BJ (cell line): ENCODE data around the gene CRIM1. TPM values are rescaled to one million over a fixed set of nuclear protein-coding genes. Genes with fewer than 3 reads are reported as not detected.

ENCODE experiments used
- CTCF ChIA-PET: fragments of 350-600 bp; formaldehyde crosslinking; extraction: SDS; loops from one replicate; lab custom pipeline; 2021; ENCODE audit warnings: antibody characterized with exemption, inconsistent platforms; lab: Yijun Ruan, JAX
- POLR2A ChIA-PET: fragments of 300-600 bp; sonication (Branson Sonifier 250); formaldehyde crosslinking; extraction: SDS; loops from one replicate; lab custom pipeline; 2021; ENCODE audit warnings: antibody characterized with exemption; lab: Charles Lee
- DNase-seq: peaks from one replicate; pipeline ENCODE4 v3.0.0-alpha.2; 2011; ENCODE audit warnings: low read depth
- H3K27me3 ChIP-seq: 2 replicates; pipeline ENCODE4 v1.6.0; 2011; ENCODE audit warnings: low read length; ENCODE audit not compliant: control insufficient read depth, insufficient read depth
- H3K36me3 ChIP-seq: 2 replicates; pipeline ENCODE4 v1.5.1; 2011; ENCODE audit warnings: low read length; ENCODE audit not compliant: control insufficient read depth, insufficient read depth
- H3K4me3 ChIP-seq: 2 replicates; pipeline ENCODE4 v1.5.1; 2011; ENCODE audit warnings: low read depth, mild to moderate bottlenecking, control low read depth, low read length
- polyA plus RNA-seq: library from polyadenylated mRNA; depleted of rRNA; stranded (reverse); fragments of >200 nt; gene quantifications from 2 replicates; pipeline ENCODE4 v1.2.3, GENCODE V29; 2011
- TF ChIP-seq, protein P1 (sequence below): IDR thresholded peaks from 2 replicates; pipeline ENCODE4 v1.5.1; 2011; ENCODE audit warnings: low read depth, mild to moderate bottlenecking, control low read depth, inconsistent platforms, low read length, moderate library complexity; ENCODE audit not compliant: insufficient read depth

Gene CRIM1
- polyA plus RNA-seq, 1 experiment = 729 TPM

DNA sequence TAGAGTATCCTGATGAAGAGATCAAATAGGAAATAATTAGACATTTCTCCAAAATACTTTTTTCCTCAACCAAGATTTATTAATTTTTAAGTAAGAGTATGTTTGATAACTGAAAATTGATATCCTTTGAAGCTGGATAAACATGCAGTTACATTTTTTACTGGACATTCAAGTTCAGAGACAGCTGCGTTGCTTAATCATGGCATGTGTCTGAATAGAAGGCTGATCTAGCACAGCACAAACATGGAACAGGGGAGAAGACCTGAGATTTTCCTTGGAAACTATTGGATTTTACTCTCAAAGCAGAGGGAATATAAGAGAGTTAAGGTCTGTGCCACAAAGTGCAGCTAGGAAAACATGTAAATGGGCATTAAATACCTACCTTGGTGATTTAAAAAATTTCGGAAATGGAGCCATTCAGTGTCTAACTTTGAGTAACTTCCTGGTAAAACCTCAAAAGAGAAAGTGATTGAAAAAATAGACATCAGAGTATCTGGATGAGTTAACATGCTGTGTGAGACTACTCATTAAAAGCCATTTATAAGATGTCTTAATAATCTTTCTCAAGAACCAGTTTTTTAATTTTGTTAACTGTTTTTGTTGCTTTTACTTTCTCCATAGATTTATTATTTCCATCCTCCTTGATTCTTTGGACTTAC, 31.8 kb downstream of the CRIM1 start:
- no peak overlapping the region for H3K4me3 ChIP-seq
- H3K27me3 ChIP-seq = no peaks in the 10 kb centered on the region
- CTCF ChIA-PET = interaction anchor here (0.6 to 1.3 kb wide), 4 partner anchors 9 to 314 kb away, joined by 3 to 4 read pairs (median 4); no protein-coding TSS in a partner anchor
- POLR2A ChIA-PET = no interaction called here
- TF ChIP-seq, protein P1, sequence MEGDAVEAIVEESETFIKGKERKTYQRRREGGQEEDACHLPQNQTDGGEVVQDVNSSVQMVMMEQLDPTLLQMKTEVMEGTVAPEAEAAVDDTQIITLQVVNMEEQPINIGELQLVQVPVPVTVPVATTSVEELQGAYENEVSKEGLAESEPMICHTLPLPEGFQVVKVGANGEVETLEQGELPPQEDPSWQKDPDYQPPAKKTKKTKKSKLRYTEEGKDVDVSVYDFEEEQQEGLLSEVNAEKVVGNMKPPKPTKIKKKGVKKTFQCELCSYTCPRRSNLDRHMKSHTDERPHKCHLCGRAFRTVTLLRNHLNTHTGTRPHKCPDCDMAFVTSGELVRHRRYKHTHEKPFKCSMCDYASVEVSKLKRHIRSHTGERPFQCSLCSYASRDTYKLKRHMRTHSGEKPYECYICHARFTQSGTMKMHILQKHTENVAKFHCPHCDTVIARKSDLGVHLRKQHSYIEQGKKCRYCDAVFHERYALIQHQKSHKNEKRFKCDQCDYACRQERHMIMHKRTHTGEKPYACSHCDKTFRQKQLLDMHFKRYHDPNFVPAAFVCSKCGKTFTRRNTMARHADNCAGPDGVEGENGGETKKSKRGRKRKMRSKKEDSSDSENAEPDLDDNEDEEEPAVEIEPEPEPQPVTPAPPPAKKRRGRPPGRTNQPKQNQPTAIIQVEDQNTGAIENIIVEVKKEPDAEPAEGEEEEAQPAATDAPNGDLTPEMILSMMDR = no peak
- no peak for DNase-seq
- peaks cover 7% of the 10 kb centered on the region for H3K36me3 ChIP-seq

DNA sequence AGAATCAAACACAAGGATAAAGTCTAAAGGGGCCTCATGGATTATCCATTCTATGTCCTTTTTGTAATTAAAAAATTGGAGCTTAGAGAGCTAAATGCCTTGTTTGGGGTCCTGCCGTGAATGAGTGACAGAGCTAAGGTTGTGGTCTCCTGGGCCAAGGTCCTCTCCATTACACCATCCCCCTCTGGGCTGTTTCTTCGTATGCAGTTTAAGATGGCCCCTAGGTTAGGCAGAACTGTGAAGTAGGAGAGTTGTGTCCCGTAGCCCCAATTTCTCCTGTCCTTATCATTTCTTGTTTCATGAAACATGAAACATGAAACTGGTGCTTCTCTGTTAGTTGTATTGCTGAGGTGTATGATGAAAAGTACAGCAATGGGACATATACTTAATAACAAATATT, 32.9 kb downstream of the CRIM1 start:
- POLR2A ChIA-PET = no interaction called here

DNA sequence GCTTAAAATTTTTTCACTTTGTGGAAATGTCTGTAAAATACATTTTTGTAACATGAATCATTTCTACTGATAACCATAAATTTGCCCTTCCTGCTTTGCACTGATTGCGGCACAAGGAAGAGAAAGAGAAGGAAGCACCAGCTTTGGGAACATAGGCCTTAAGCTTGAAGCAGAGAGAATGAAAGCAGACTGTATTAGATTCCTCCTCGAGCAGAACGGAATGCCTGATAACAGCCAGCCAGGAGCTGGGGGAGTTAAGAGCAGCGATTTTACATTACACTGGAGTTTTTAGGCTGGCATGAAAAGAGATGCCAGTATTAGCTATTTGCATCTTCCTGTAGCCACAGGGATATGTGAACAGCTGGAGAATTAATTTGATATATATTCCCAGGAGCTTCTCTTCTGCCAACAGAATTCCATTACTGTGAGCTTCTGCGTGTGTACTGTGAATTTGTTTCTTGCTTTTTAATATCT, 33.5 kb downstream of the CRIM1 start:
- no peaks in the 10 kb centered on the region for H3K27me3 ChIP-seq
- H3K4me3 ChIP-seq = no peak overlapping the region
- DNase-seq = no peak
- TF ChIP-seq, protein P1 = no peak
- peaks cover 5% of the 10 kb centered on the region for H3K36me3 ChIP-seq
- ChIA-PET CTCF (interaction anchor here (0.8 to 1.4 kb wide), 3 partner anchors 13 to 37 kb away, joined by 3 to 5 read pairs (median 3); no protein-coding TSS in a partner anchor), POLR2A (no interaction called here)

More for the DNA sequence above, 32.9 kb downstream of the CRIM1 start:
- Histone ChIP-seq H3K27me3 (no peaks in the 10 kb centered on the region), H3K36me3 (peaks cover 5% of the 10 kb centered on the region), H3K4me3 (no peak overlapping the region)
- no peak for DNase-seq
- CTCF ChIA-PET = interaction anchor here (1.2 to 1.4 kb wide), 3 partner anchors 12 to 36 kb away, joined by 3 to 5 read pairs (median 4); no protein-coding TSS in a partner anchor
- TF ChIP-seq, protein P1 = no peak

DNA sequence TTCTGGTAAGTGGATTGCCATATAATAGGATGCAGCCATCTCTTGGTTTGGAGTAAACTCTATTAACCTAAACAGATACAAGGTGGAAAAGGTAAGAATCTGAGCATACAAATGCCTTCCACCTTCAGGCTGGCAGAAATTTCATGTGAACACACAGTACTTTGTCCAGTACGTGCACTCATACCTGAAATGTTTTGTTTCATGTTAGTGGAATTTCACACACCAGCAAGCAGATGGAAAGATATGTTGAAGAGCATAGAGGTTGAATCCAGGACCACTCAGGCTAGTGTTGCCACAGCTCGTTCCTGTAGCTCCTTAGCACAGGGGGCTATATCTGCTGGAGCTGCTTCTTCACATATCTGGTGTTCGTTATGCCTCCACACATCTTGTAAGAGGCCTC, 34.0 kb downstream of the CRIM1 start:
- no peaks in the 10 kb centered on the region for H3K27me3 ChIP-seq
- ChIA-PET CTCF (interaction anchor here (0.8 to 1.4 kb wide), 3 partner anchors 13 to 37 kb away, joined by 3 to 5 read pairs (median 3); no protein-coding TSS in a partner anchor), POLR2A (no interaction called here)
- peaks cover 5% of the 10 kb centered on the region for H3K36me3 ChIP-seq
- H3K4me3 ChIP-seq = no peak overlapping the region
- TF ChIP-seq, protein P1 = no peak
- no peak for DNase-seq

DNA sequence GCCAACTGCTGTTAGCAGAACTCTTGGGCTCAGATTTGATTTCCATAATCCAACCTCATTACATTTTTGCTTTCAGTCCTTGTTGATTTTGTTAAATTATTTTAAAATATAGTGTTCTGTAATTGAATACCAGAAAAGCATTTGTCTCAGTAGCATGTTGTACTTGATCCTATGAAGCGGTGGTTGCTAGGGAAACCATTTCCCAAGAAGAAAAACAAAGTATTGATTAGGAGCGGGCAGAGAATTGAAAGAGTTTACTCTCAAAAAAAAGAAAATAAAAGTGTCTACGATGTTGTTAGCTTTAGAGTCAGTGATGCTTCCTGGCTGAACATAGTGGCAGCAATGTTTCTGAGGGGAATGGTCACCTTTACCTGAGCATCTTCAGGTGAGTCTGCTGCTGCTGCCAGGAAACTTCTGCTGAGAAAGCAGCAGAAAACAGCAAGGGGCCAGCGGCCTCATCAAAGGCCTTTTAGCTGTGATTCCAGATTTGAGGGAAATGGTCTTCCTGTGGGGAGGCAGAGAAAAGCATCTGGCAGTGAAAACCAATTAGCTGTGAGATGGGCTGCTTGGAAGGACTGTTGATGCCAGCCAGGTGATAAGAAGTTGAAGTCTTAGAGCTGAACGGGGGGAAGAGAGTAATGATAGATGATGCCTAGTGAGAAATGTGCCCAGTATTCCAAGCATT, 37.1 kb downstream of the CRIM1 start:
- Histone ChIP-seq H3K4me3 (no peak overlapping the region), H3K36me3 (peaks cover 5% of the 10 kb centered on the region), H3K27me3 (no peaks in the 10 kb centered on the region)
- TF ChIP-seq, protein P1 = no peak
- ChIA-PET POLR2A (no interaction called here), CTCF (interaction anchor here (1.0 kb wide), 1 partner anchor 10 kb away, joined by 4 read pairs; no protein-coding TSS in a partner anchor)
- no peak for DNase-seq
